ENCODE measurements around the gene DCTN4.
A peak's percentile ranks its signal among the peaks of the same experiment; 100 is the strongest.

Gene DCTN4

DNA sequence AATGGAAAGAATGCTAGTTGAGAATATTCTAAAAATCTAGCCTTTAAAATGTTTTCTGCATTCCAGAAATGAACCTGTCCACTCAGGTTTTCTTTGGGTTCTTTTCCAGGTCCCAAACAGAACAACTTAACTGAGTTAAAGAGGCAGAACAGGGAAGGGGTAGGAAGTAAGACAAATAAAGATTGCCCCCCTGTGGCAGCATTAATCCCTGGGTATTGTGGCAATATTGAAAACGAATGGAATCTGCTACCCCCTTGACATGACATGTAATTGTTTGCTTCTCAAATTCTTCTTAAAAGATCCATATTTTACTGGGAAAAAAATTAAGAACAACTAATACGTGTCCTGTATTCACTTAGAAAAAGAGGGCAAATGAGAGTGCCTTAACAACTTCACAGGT lies 48.7 kb downstream of the DCTN4 start:
- Histone ChIP-seq H3K27ac (ENCODE audit: poor library complexity, severe bottlenecking) (no peak overlapping the region), H3K27me3 (ENCODE audit: insufficient read depth, poor library complexity, severe bottlenecking) (no peaks in the 10 kb centered on the region), H3K4me3 (ENCODE audit: severe bottlenecking) (no peak overlapping the region), H3K4me1 (ENCODE audit: insufficient read depth, poor library complexity, severe bottlenecking) (no peaks in the 10 kb centered on the region), H3K36me3 (ENCODE audit: low read depth) (peaks cover 67% of the 10 kb centered on the region), H3K9me3 (ENCODE audit: severe bottlenecking) (no peaks in the 10 kb centered on the region)
- TF ChIP-seq, protein P1, sequence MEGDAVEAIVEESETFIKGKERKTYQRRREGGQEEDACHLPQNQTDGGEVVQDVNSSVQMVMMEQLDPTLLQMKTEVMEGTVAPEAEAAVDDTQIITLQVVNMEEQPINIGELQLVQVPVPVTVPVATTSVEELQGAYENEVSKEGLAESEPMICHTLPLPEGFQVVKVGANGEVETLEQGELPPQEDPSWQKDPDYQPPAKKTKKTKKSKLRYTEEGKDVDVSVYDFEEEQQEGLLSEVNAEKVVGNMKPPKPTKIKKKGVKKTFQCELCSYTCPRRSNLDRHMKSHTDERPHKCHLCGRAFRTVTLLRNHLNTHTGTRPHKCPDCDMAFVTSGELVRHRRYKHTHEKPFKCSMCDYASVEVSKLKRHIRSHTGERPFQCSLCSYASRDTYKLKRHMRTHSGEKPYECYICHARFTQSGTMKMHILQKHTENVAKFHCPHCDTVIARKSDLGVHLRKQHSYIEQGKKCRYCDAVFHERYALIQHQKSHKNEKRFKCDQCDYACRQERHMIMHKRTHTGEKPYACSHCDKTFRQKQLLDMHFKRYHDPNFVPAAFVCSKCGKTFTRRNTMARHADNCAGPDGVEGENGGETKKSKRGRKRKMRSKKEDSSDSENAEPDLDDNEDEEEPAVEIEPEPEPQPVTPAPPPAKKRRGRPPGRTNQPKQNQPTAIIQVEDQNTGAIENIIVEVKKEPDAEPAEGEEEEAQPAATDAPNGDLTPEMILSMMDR (IDR thresholded peaks at IDR 0.05; ENCODE audit: poor library complexity, severe bottlenecking) = peak; percentile 56
- DNase-seq (ENCODE audit: low spot score) (no peak), ATAC-seq (ENCODE audit: low read depth) (0 out of 3 replicates have a peak, but pooled peaks have one; percentile 40)

DNA sequence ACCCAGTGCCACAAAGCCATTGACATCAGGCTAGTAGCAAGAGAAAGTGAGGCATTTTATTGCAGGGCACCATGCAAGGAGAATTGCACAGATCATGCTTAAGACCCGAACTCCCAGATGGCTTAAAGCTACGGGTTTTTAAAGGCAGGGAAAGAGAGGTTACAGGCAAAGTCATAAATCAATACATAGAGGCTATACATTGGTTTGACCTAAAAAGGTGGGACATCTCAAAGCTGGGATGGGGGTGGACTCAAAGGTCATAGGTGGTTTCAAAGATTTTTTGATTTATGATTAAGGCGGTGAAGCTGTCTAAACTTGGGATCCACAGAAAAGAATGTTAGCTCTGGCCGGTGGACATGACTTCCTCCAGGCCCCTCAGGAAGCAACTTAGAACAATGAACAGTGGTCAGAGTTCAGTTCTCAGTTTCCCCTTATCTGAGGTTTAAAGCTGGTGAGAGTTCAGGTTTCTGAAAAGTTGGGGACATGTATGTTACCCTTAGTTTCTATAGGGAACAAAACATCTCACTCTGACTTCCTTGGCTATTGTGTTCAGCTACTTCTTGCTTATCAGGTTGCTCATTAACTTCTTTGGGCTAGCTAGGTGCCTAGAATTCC lies 51.9 kb downstream of the DCTN4 start:
- no peak overlapping the region for H3K27ac ChIP-seq (ENCODE audit: poor library complexity, severe bottlenecking)
- no peaks in the 10 kb centered on the region for H3K9me3 ChIP-seq (ENCODE audit: severe bottlenecking)
- no peak for DNase-seq (ENCODE audit: low spot score)
- TF ChIP-seq, protein P1 (IDR thresholded peaks at IDR 0.05; ENCODE audit: poor library complexity, severe bottlenecking) = no peak
- no peaks in the 10 kb centered on the region for H3K4me1 ChIP-seq (ENCODE audit: insufficient read depth, poor library complexity, severe bottlenecking)
- no peaks in the 10 kb centered on the region for H3K27me3 ChIP-seq (ENCODE audit: insufficient read depth, poor library complexity, severe bottlenecking)
- H3K36me3 ChIP-seq (ENCODE audit: low read depth) = peaks cover 35% of the 10 kb centered on the region
- no peak for ATAC-seq (ENCODE audit: low read depth)
- H3K4me3 ChIP-seq (ENCODE audit: severe bottlenecking) = no peak overlapping the region

DNA sequence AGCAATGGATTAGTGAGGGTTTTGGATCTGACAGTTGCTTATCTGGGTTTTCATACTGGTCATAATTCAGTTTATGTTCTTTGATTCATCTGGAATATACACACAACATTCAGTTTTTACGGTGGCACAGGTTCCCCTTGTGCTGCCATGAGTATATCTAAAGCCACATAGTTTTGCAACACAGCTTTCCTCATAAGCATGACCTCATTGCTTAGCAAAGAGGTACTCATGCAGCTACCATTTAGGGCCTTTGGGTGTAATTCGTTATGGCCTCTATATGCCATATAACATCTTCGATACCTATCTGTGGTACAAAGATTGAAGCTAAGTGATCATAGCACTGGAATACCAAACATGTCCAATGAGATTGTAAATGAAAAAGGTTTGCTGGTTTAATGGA lies 55.1 kb downstream of the DCTN4 start:
- Histone ChIP-seq H3K27ac (ENCODE audit: poor library complexity, severe bottlenecking) (no peak overlapping the region), H3K27me3 (ENCODE audit: insufficient read depth, poor library complexity, severe bottlenecking) (no peaks in the 10 kb centered on the region), H3K4me3 (ENCODE audit: severe bottlenecking) (no peak overlapping the region), H3K9me3 (ENCODE audit: severe bottlenecking) (no peaks in the 10 kb centered on the region), H3K36me3 (ENCODE audit: low read depth) (peaks cover 20% of the 10 kb centered on the region), H3K4me1 (ENCODE audit: insufficient read depth, poor library complexity, severe bottlenecking) (peaks cover 5% of the 10 kb centered on the region)
- TF ChIP-seq, protein P1 (IDR thresholded peaks at IDR 0.05; ENCODE audit: poor library complexity, severe bottlenecking) = no peak
- DNase-seq (ENCODE audit: low spot score) = no peak
- no peak for ATAC-seq (ENCODE audit: low read depth)

DNA sequence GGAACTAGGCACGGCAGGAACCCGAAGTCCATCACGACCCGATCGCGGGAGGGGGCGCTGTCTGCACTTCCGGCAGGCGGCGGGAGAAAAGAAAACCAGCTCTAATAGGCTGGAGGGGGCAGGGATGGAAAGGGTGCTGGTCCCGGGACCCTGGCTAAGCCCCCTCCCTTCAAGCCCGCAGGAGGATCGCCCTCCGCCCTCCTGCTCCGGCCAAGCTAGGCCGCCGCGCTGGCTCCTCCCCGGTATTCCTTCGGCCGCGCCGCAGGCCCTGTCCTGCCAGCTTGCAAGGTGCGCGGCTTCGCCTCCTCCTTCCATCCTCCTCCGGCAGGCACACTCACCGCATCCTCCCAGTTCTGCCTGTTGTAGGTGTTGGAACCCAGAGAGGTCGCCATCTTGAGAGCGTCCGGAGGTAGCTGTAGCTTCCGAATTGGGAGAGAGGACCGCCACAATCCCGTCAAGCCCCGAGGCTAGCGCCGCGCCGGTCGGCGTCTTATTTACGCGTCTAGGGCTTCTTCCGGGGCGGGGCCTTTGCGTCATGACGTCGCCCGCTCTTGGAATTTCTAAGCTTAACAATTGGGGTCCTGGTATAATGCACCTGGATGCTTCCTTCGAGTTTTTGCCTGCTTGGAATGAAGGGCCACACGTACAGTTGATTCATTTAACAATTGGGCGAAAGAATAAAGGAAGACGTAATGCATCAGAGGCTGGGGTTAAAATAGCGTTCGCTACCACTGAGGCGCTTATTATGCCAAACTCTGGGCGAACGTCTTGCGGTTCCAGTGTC lies 58.0 kb downstream of the DCTN4 start, which contains the start of gene RBM22:
RBM22 (minus strand) TSS at position 469 of the 784 bp plus-strand sequence; CDS start at position 392, 77 bp downstream.
- Histone ChIP-seq H3K4me3 (ENCODE audit: severe bottlenecking) (peak within 1 kb of the TSS; percentile 91), H3K9me3 (ENCODE audit: severe bottlenecking) (no peaks in the 10 kb centered on the region), H3K27ac (ENCODE audit: poor library complexity, severe bottlenecking) (peak within 1 kb of the TSS; percentile 53), H3K4me1 (ENCODE audit: insufficient read depth, poor library complexity, severe bottlenecking) (peaks cover 5% of the 10 kb centered on the region), H3K27me3 (ENCODE audit: insufficient read depth, poor library complexity, severe bottlenecking) (no peaks in the 10 kb centered on the region), H3K36me3 (ENCODE audit: low read depth) (peaks cover 41% of the 10 kb centered on the region)
- TF ChIP-seq, protein P1 (IDR thresholded peaks at IDR 0.05; ENCODE audit: poor library complexity, severe bottlenecking) = peak; percentile 90
- DNase-seq (ENCODE audit: low spot score) (peak; percentile 94), ATAC-seq (ENCODE audit: low read depth) (peak; percentile 92)

DNA sequence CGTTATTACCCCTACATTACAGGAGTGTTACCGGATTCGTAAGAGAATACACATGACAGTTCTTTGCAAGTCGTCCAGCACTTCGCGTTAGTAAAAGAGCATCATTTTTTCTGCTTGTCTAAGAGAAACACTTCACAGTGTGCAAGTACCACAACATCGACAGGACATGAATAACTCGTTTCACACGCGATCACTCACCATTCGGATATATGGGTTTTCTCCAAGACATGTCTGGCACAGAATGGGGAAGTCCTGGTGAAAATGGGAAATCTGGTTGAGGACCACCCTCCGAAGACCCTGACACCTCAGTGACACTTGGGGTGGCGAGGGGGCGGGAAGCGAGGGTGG lies 58.6 kb downstream of the DCTN4 start:
- Histone ChIP-seq H3K27ac (ENCODE audit: poor library complexity, severe bottlenecking) (peak overlapping the region; percentile 53), H3K36me3 (ENCODE audit: low read depth) (peaks cover 47% of the 10 kb centered on the region), H3K27me3 (ENCODE audit: insufficient read depth, poor library complexity, severe bottlenecking) (no peaks in the 10 kb centered on the region), H3K4me3 (ENCODE audit: severe bottlenecking) (peak overlapping the region; percentile 91), H3K4me1 (ENCODE audit: insufficient read depth, poor library complexity, severe bottlenecking) (peaks cover 5% of the 10 kb centered on the region), H3K9me3 (ENCODE audit: severe bottlenecking) (no peaks in the 10 kb centered on the region)
- ATAC-seq (ENCODE audit: low read depth) (no peak), DNase-seq (ENCODE audit: low spot score) (no peak)
- TF ChIP-seq, protein P1 (IDR thresholded peaks at IDR 0.05; ENCODE audit: poor library complexity, severe bottlenecking) = no peak
